Gastrocnemius medialis (tissue), 4 donors: ENCODE measurements around the gene ACAP1.

ENCODE experiments used
- POLR2A ChIP-seq, 2 donors: fragments of 450-650 bp; IDR thresholded peaks; one replicate each; pipeline ENCODE4 v1.6.1; 2017; ENCODE audit warnings: antibody characterized with exemption in 2 of 2, mild to moderate bottlenecking in 2 of 2, moderate library complexity in 2 of 2
- TF ChIP-seq, protein P1 (sequence below), 5 experiments: fragments of 450-650 bp in 3 of 5; fragments of 200-600 bp in 2 of 5; sonication (generic) in 2 of 5; IDR thresholded peaks in 4 of 5; conservative IDR thresholded peaks in 1 of 5; 1 replicate in 4 of 5; 2 replicates in 1 of 5; pipeline ENCODE4 v1.5.1; 2016 to 2019; ENCODE audit warnings: antibody characterized with exemption in 5 of 5, mild to moderate bottlenecking in 3 of 5, moderate library complexity in 3 of 5

- TF ChIP-seq, protein P1, sequence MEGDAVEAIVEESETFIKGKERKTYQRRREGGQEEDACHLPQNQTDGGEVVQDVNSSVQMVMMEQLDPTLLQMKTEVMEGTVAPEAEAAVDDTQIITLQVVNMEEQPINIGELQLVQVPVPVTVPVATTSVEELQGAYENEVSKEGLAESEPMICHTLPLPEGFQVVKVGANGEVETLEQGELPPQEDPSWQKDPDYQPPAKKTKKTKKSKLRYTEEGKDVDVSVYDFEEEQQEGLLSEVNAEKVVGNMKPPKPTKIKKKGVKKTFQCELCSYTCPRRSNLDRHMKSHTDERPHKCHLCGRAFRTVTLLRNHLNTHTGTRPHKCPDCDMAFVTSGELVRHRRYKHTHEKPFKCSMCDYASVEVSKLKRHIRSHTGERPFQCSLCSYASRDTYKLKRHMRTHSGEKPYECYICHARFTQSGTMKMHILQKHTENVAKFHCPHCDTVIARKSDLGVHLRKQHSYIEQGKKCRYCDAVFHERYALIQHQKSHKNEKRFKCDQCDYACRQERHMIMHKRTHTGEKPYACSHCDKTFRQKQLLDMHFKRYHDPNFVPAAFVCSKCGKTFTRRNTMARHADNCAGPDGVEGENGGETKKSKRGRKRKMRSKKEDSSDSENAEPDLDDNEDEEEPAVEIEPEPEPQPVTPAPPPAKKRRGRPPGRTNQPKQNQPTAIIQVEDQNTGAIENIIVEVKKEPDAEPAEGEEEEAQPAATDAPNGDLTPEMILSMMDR (IDR thresholded peaks at IDR 0.05 in 4 of 5, conservative IDR thresholded peaks at IDR 0.05 in 1 of 5) = no peak
- TF ChIP-seq POLR2A (IDR thresholded peaks at IDR 0.05) = no peak
Measured at GRCh38 chr17:7361906-7362305, 25.6 kb downstream of the ACAP1 start.
